HEK293T (cell line): ENCODE results near the gene RSU1.

Source experiments
- ARNT ChIP-seq: fragments of 450-650 bp; IDR thresholded peaks from 2 replicates; pipeline ENCODE4 v1.6.1; 2017; ENCODE audit warnings: mild to moderate bottlenecking
- BHLHE40 ChIP-seq: fragments of 450-650 bp; IDR thresholded peaks from 2 replicates; pipeline ENCODE4 v1.6.1; 2016; ENCODE audit warnings: mild to moderate bottlenecking, moderate library complexity, borderline replicate concordance
- ELF4 ChIP-seq: fragments of 450-650 bp; IDR thresholded peaks from 2 replicates; pipeline ENCODE4 v1.6.1; 2017; ENCODE audit warnings: antibody characterized with exemption
- FOXA1 ChIP-seq: fragments of 450-650 bp; IDR thresholded peaks from 2 replicates; pipeline ENCODE4 v1.6.1; 2016; ENCODE audit warnings: mild to moderate bottlenecking
- FOXK2 ChIP-seq: fragments of 450-650 bp; IDR thresholded peaks from 2 replicates; pipeline ENCODE4 v1.6.1; 2016; ENCODE audit warnings: mild to moderate bottlenecking
- FOXM1 ChIP-seq: fragments of 450-650 bp; IDR thresholded peaks from 2 replicates; pipeline ENCODE4 v1.6.1; 2017; ENCODE audit warnings: mild to moderate bottlenecking, borderline replicate concordance
- HDGF ChIP-seq: fragments of 450-650 bp; IDR thresholded peaks from 2 replicates; pipeline ENCODE4 v1.6.1; 2017; ENCODE audit warnings: antibody characterized with exemption, borderline replicate concordance
- LEF1 ChIP-seq: fragments of 450-650 bp; IDR thresholded peaks from 2 replicates; pipeline ENCODE4 v1.6.1; 2017; ENCODE audit warnings: mild to moderate bottlenecking, borderline replicate concordance
- NFRKB ChIP-seq: fragments of 450-650 bp; IDR thresholded peaks from 2 replicates; pipeline ENCODE4 v1.6.1; 2016; ENCODE audit warnings: mild to moderate bottlenecking, moderate library complexity
- SP1 ChIP-seq: fragments of 450-650 bp; IDR thresholded peaks from 2 replicates; pipeline ENCODE4 v1.6.1; 2017
- TARDBP ChIP-seq: fragments of 450-650 bp; IDR thresholded peaks from 2 replicates; pipeline ENCODE4 v1.6.1; 2016
- ZNF384 ChIP-seq: fragments of 450-650 bp; IDR thresholded peaks from 2 replicates; pipeline ENCODE4 v1.6.1; 2016
- TF ChIP-seq, protein P1 (sequence below): fragments of 450-650 bp; IDR thresholded peaks from 2 replicates; pipeline ENCODE4 v1.6.1; 2016

DNA sequence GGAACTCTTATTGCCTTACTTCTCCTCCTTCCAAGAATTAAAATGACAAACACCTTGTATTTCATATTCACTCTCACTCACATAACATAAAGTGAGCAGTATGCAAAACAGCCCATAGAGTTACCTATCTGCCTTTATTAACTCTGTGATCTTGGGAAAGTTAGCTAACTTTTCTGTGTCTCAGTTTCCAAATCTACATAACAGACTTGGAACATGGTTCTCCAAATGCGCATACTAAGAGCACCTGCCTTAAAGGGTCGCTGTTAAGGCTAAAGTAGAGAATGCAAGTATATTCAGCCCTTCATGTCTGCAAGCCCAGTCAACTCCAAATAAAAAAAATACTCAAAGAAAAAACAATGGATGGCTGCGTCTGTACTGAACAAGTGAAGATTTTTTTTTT lies 173.7 kb downstream of the RSU1 start:
- TF ChIP-seq FOXM1 (no peak), ARNT (no peak), BHLHE40 (no peak), SP1 (no peak), FOXK2 (no peak), ELF4 (no peak), ZNF384 (no peak), LEF1 (no peak), HDGF (no peak), TARDBP (no peak), NFRKB (no peak), FOXA1 (no peak)
- TF ChIP-seq, protein P1, sequence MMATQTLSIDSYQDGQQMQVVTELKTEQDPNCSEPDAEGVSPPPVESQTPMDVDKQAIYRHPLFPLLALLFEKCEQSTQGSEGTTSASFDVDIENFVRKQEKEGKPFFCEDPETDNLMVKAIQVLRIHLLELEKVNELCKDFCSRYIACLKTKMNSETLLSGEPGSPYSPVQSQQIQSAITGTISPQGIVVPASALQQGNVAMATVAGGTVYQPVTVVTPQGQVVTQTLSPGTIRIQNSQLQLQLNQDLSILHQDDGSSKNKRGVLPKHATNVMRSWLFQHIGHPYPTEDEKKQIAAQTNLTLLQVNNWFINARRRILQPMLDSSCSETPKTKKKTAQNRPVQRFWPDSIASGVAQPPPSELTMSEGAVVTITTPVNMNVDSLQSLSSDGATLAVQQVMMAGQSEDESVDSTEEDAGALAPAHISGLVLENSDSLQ: no peak
